ENCODE results near the gene KNDC1.

Gene KNDC1

DNA sequence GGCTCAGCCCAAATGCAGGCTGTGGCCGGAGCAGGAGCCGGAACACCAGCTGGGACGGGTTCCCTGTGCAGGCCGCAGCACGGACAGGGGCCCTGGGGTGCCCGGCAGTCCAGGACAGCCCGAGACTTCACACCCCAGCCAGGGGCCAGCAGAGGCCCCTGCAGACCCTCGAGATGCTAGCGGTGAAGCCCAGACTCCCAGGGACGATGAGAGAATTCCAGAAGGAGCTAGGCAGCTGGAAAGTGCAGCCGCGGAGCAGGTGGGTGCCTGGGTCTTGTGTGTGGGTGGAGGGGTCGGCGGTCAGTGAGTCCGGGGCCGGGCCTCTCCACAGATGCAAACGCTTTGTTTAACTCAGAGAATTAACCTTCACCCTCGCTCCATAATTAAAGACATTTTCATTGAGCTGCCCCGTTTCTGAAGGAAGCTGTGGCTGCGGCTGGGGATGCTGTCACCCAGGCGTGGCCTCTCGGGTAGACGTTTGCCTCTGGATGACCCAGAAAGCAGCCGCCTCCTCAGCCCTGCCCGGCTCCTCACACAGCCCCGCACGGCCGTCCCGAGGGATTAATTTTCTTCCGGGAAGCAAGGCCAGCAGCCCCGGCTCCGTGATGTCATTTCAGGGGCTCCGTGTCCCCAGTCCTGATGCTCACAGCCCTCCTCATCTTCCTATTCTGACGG is 26.5 kb downstream of the KNDC1 start:
- Histone ChIP-seq H3K79me1 (replicated peaks; ENCODE audit: low read length, poor library complexity, severe bottlenecking) (no peaks in the 10 kb centered on the region), H3K36me3 (ENCODE audit: control insufficient read depth in 1 of 2, insufficient read depth in 2 of 2, low read depth in 1 of 2, low read length in 2 of 2) (no peaks in the 10 kb centered on the region), H2BK12ac (ENCODE audit: low read length in 2 of 2) (no peak overlapping the region), H2BK5ac (ENCODE audit: low read depth, low read length, poor library complexity, severe bottlenecking) (no peak overlapping the region), H2AK5ac (ENCODE audit: low read length, severe bottlenecking) (no peak overlapping the region), H2BK15ac (ENCODE audit: low read depth, poor library complexity, severe bottlenecking) (no peak overlapping the region), H3K9ac (ENCODE audit: low read length) (no peak overlapping the region), H3K18ac (ENCODE audit: low read depth in 1 of 2, low read length in 2 of 2) (no peak overlapping the region), H4K8ac (ENCODE audit: low read length) (no peak overlapping the region), H2AFZ (ENCODE audit: low read depth, low read length) (no peak overlapping the region), H3K23ac (ENCODE audit: low read length in 2 of 2) (no peak overlapping the region), H3K4me1 (ENCODE audit: control insufficient read depth, insufficient read depth, low read depth, low read length) (peaks cover 5% of the 10 kb centered on the region), H3K14ac (ENCODE audit: low read length in 2 of 2) (no peak overlapping the region), H4K91ac (ENCODE audit: low read length) (no peak overlapping the region), H3K27ac (ENCODE audit: low read length, poor library complexity, severe bottlenecking) (no peak overlapping the region), H3K4ac (ENCODE audit: low read depth in 1 of 2, low read length in 2 of 2) (no peak overlapping the region), H3K27me3 (ENCODE audit: control insufficient read depth in 1 of 2, insufficient read depth in 1 of 2, low read length in 2 of 2) (peaks cover 0 to 29% of the 10 kb centered on the region in 2 experiments), H3K4me2 (ENCODE audit: low read length, poor library complexity, severe bottlenecking) (no peak overlapping the region), H3K4me3 (ENCODE audit: insufficient read depth in 1 of 2, low read depth in 1 of 2, low read length in 2 of 2) (no peak overlapping the region), H2BK120ac (ENCODE audit: low read depth, low read length) (no peak overlapping the region), H3K9me3 (ENCODE audit: control insufficient read depth, low read length) (no peaks in the 10 kb centered on the region)
- no peak for DNase-seq
- WGBS = 77% methylated on average over 30 of the region's 34 CpGs

- Histone ChIP-seq H3K18ac (ENCODE audit: low read depth in 1 of 2, low read length in 2 of 2) (no peak overlapping the region), H3K9ac (ENCODE audit: low read length) (no peak overlapping the region), H3K23ac (ENCODE audit: low read length in 2 of 2) (no peak overlapping the region), H3K4me1 (ENCODE audit: control insufficient read depth, insufficient read depth, low read depth, low read length) (peaks cover 5% of the 10 kb centered on the region), H3K36me3 (ENCODE audit: control insufficient read depth in 1 of 2, insufficient read depth in 2 of 2, low read depth in 1 of 2, low read length in 2 of 2) (no peaks in the 10 kb centered on the region), H4K91ac (ENCODE audit: low read length) (no peak overlapping the region), H3K79me1 (replicated peaks; ENCODE audit: low read length, poor library complexity, severe bottlenecking) (no peaks in the 10 kb centered on the region), H2AK5ac (ENCODE audit: low read length, severe bottlenecking) (no peak overlapping the region), H3K9me3 (ENCODE audit: control insufficient read depth, low read length) (peaks cover 7% of the 10 kb centered on the region), H2AFZ (ENCODE audit: low read depth, low read length) (no peak overlapping the region), H3K27ac (ENCODE audit: low read length, poor library complexity, severe bottlenecking) (no peak overlapping the region), H3K4ac (ENCODE audit: low read depth in 1 of 2, low read length in 2 of 2) (no peak overlapping the region), H4K8ac (ENCODE audit: low read length) (no peak overlapping the region), H3K27me3 (ENCODE audit: control insufficient read depth in 1 of 2, insufficient read depth in 1 of 2, low read length in 2 of 2) (peaks cover 0 to 26% of the 10 kb centered on the region in 2 experiments), H2BK120ac (ENCODE audit: low read depth, low read length) (no peak overlapping the region), H3K4me3 (ENCODE audit: insufficient read depth in 1 of 2, low read depth in 1 of 2, low read length in 2 of 2) (no peak overlapping the region), H2BK5ac (ENCODE audit: low read depth, low read length, poor library complexity, severe bottlenecking) (no peak overlapping the region), H3K4me2 (ENCODE audit: low read length, poor library complexity, severe bottlenecking) (no peak overlapping the region), H2BK12ac (ENCODE audit: low read length in 2 of 2) (no peak overlapping the region), H2BK15ac (ENCODE audit: low read depth, poor library complexity, severe bottlenecking) (no peak overlapping the region), H3K14ac (ENCODE audit: low read length in 2 of 2) (no peak overlapping the region)
- DNase-seq = no peak
- 88% methylated on average over 28 of the region's 38 CpGs for WGBS
Measured at GRCh38 chr10:133187091-133187905, 27.3 kb downstream of the KNDC1 start.

DNA sequence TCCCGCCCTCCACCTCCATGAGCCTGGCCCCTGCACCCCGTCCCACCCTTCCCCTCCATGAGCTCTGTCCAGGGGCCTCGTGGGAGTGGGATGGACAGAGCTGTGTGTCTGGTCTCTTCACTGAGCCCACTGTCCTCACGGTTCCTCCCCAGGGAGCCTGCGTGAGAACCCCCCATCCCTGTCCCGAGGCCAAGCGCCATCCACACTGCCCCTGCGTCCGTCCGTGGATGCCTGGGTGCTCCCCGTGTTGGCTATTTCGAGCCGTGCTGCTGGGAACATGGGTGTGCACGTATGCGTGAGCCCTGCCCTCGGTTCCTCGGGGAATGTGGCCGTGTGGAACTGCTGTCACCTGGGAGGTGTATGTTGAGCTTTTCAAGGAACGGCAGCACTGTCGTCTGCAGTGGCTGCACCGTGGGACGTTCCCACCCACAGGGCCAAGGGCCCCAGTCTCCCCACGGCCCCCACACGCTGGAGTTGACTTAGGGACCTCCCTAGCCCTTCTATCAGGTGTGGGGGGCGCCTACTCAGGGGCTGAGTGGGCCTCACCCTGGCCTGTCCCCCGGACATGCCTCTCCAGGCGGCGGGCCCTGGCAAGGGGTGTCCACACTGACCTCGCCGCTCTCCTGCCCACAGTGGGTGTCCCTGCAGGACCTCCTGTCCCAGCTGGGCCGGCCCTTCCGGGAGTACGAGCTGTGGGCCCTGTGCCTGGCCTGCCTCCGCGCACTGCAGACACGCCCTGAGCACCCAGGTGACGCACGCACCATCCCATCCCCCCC is 28.1 kb downstream of the KNDC1 start:
- no peak overlapping the region for H2BK12ac ChIP-seq (ENCODE audit: low read length in 2 of 2)
- H3K79me1 ChIP-seq (replicated peaks; ENCODE audit: low read length, poor library complexity, severe bottlenecking) = no peaks in the 10 kb centered on the region
- H4K8ac ChIP-seq (ENCODE audit: low read length) = no peak overlapping the region
- WGBS = 85% methylated on average over 23 of the region's 38 CpGs
- H3K23ac ChIP-seq (ENCODE audit: low read length in 2 of 2) = no peak overlapping the region
- H3K27me3 ChIP-seq (ENCODE audit: control insufficient read depth in 1 of 2, insufficient read depth in 1 of 2, low read length in 2 of 2) = peaks cover 0 to 26% of the 10 kb centered on the region in 2 experiments
- no peak overlapping the region for H3K4me3 ChIP-seq (ENCODE audit: insufficient read depth in 1 of 2, low read depth in 1 of 2, low read length in 2 of 2)
- H3K4me2 ChIP-seq (ENCODE audit: low read length, poor library complexity, severe bottlenecking) = no peak overlapping the region
- no peak overlapping the region for H2BK120ac ChIP-seq (ENCODE audit: low read depth, low read length)
- H3K9me3 ChIP-seq (ENCODE audit: control insufficient read depth, low read length) = peaks cover 7% of the 10 kb centered on the region
- no peak overlapping the region for H4K91ac ChIP-seq (ENCODE audit: low read length)
- H3K14ac ChIP-seq (ENCODE audit: low read length in 2 of 2) = no peak overlapping the region
- H2BK5ac ChIP-seq (ENCODE audit: low read depth, low read length, poor library complexity, severe bottlenecking) = no peak overlapping the region
- H3K27ac ChIP-seq (ENCODE audit: low read length, poor library complexity, severe bottlenecking) = no peak overlapping the region
- H2BK15ac ChIP-seq (ENCODE audit: low read depth, poor library complexity, severe bottlenecking) = no peak overlapping the region
- H2AK5ac ChIP-seq (ENCODE audit: low read length, severe bottlenecking) = no peak overlapping the region
- no peak overlapping the region for H3K18ac ChIP-seq (ENCODE audit: low read depth in 1 of 2, low read length in 2 of 2)
- no peak overlapping the region for H3K9ac ChIP-seq (ENCODE audit: low read length)
- no peaks in the 10 kb centered on the region for H3K36me3 ChIP-seq (ENCODE audit: control insufficient read depth in 1 of 2, insufficient read depth in 2 of 2, low read depth in 1 of 2, low read length in 2 of 2)
- H2AFZ ChIP-seq (ENCODE audit: low read depth, low read length) = no peak overlapping the region
- no peak for DNase-seq
- peaks cover 2% of the 10 kb centered on the region for H3K4me1 ChIP-seq (ENCODE audit: control insufficient read depth, insufficient read depth, low read depth, low read length)
- H3K4ac ChIP-seq (ENCODE audit: low read depth in 1 of 2, low read length in 2 of 2) = no peak overlapping the region

DNA sequence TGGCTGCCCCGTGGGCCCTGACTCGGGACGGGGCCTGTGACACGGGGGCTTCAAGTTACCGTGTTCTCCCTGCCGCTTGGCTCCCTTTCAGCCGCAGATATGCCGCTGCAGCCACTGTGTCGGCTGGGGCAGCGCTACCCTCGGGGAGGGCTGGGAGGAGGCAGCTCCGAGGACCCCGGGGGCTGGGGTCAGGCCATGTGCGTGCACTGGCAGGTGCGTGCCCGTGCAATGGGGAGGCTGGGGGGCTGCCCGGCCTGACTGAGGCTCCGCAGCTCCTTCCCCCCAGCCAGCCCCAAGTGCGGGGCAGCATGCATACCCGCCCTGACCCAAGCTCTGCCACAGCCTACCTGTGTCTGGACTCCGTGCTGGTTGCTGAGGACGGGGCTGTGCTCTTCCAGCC is 29.2 kb downstream of the KNDC1 start:
- Histone ChIP-seq H3K4me1 (ENCODE audit: control insufficient read depth, insufficient read depth, low read depth, low read length) (peaks cover 2% of the 10 kb centered on the region), H3K27me3 (ENCODE audit: control insufficient read depth in 1 of 2, insufficient read depth in 1 of 2, low read length in 2 of 2) (peaks cover 0 to 28% of the 10 kb centered on the region in 2 experiments), H3K27ac (ENCODE audit: low read length, poor library complexity, severe bottlenecking) (no peak overlapping the region), H3K18ac (ENCODE audit: low read depth in 1 of 2, low read length in 2 of 2) (no peak overlapping the region), H2BK15ac (ENCODE audit: low read depth, poor library complexity, severe bottlenecking) (no peak overlapping the region), H3K9ac (ENCODE audit: low read length) (no peak overlapping the region), H2BK12ac (ENCODE audit: low read length in 2 of 2) (no peak overlapping the region), H2BK5ac (ENCODE audit: low read depth, low read length, poor library complexity, severe bottlenecking) (no peak overlapping the region), H3K14ac (ENCODE audit: low read length in 2 of 2) (no peak overlapping the region), H4K91ac (ENCODE audit: low read length) (no peak overlapping the region), H2AFZ (ENCODE audit: low read depth, low read length) (no peak overlapping the region), H3K4me3 (ENCODE audit: insufficient read depth in 1 of 2, low read depth in 1 of 2, low read length in 2 of 2) (no peak overlapping the region), H3K9me3 (ENCODE audit: control insufficient read depth, low read length) (peaks cover 7% of the 10 kb centered on the region), H3K4ac (ENCODE audit: low read depth in 1 of 2, low read length in 2 of 2) (no peak overlapping the region), H3K79me1 (replicated peaks; ENCODE audit: low read length, poor library complexity, severe bottlenecking) (no peaks in the 10 kb centered on the region), H2AK5ac (ENCODE audit: low read length, severe bottlenecking) (no peak overlapping the region), H3K4me2 (ENCODE audit: low read length, poor library complexity, severe bottlenecking) (no peak overlapping the region), H3K36me3 (ENCODE audit: control insufficient read depth in 1 of 2, insufficient read depth in 2 of 2, low read depth in 1 of 2, low read length in 2 of 2) (no peaks in the 10 kb centered on the region), H2BK120ac (ENCODE audit: low read depth, low read length) (no peak overlapping the region), H3K23ac (ENCODE audit: low read length in 2 of 2) (no peak overlapping the region), H4K8ac (ENCODE audit: low read length) (no peak overlapping the region)
- 93% methylated on average over 22 of the region's 22 CpGs for whole genome bisulfite sequencing
- DNase-seq = no peak
